Psoas muscle (tissue), 8 donors: ENCODE results near the gene NAA60. TPM values are rescaled to one million over a fixed set of nuclear protein-coding genes. Genes with fewer than 3 reads are reported as not detected.

Experiments
- ATAC-seq, 4 donors: fragments of 200-7000 bp; cut with Tn5 transposase; one replicate each; pipeline ENCODE4 v1.9.1; 2020; ENCODE audit warnings: moderate library complexity in 3 of 4, mild to moderate bottlenecking in 2 of 4
- DNase-seq, 2 donors: peaks; one replicate each; pipeline ENCODE4 v3.0.0-alpha.2; 2020
- H3K27ac ChIP-seq: fragments of 200-600 bp; one replicate; pipeline ENCODE4 v1.8.0; 2022
- H3K27me3 ChIP-seq, 3 donors: fragments of 200-600 bp in 1 of 3; one replicate each; pipeline versions ENCODE4 v1.6.1 to v1.8.0; 2013 to 2022; ENCODE audit warnings: low read length in 2 of 3, mild to moderate bottlenecking in 2 of 3, moderate library complexity in 1 of 3; ENCODE audit not compliant: insufficient read depth in 3 of 3
- H3K36me3 ChIP-seq, 2 donors: fragments of 200-600 bp in 1 of 2; one replicate each; pipeline versions ENCODE4 v1.6.1 to v1.8.0; 2013 to 2022; ENCODE audit warnings: low read depth in 1 of 2, mild to moderate bottlenecking in 1 of 2, moderate library complexity in 1 of 2; ENCODE audit not compliant: insufficient read depth in 1 of 2
- H3K4me1 ChIP-seq: fragments of 200-600 bp; one replicate; pipeline ENCODE4 v1.8.0; 2022
- H3K4me3 ChIP-seq: fragments of 200-600 bp; one replicate; pipeline ENCODE4 v1.8.0; 2022; ENCODE audit warnings: mild to moderate bottlenecking
- H3K9me3 ChIP-seq: fragments of 200-600 bp; one replicate; pipeline ENCODE4 v1.8.0; 2022
- CTCF ChIP-seq: fragments of 200-600 bp; IDR thresholded peaks from one replicate; pipeline ENCODE4 v1.8.0; 2022; ENCODE audit warnings: antibody characterized with exemption
- WGBS, 3 donors: extraction: QIAGEN DNeasy Blood & Tissue Kit; methylation state at CpG; one replicate each; pipeline versions ENCODE4 v1.1.6 to v1.1.7; 2013; 5-methylcytosine and 5-hydroxymethylcytosine counted together
- intact Hi-C, 2 donors: fragments of 100-400 bp; cut with DNase I; formaldehyde crosslinking; loops; one replicate each; pipeline versions ENCODE4 v1.11.0 to v1.14.2; 2022
- polyA plus RNA-seq, 3 donors: library from polyadenylated mRNA; stranded (reverse); fragments of 200-250 nt; gene quantifications; one replicate each; pipeline ENCODE4 v1.2.3, GENCODE V29; 2013
- total RNA-seq, 4 donors: library from RNA; stranded (reverse); fragmentation: NEBNext Ultra II Directional in 2 of 4; extraction: Animal tissue kit (Norgen Biotek cat#: 25700) in 2 of 4; gene quantifications; one replicate each; pipeline versions ENCODE4 v1.2.1 to v1.2.4, GENCODE V29; 2021 to 2023
- donor health status: healthy with polysubstance abuse.
- donor health status: DM: no; HTN: no; CAD: no; lungs with moderate emphysema.
- donor health status: Bipolar disorder and iron deficiency.
- donor health status: healthy.
- donor health status: DM: yes; HTN: yes; CAD: no.
- donor health status: DM: no; HTN: no; CAD: no.
- donor health status: DM: no; HTN: no; CAD: no.
- donor health status: DM: yes; HTN: yes; CAD: no.

Gene NAA60
- total and polyA plus RNA-seq, 7 donors = 17.9 to 29.3 (median 20.1) TPM

DNA sequence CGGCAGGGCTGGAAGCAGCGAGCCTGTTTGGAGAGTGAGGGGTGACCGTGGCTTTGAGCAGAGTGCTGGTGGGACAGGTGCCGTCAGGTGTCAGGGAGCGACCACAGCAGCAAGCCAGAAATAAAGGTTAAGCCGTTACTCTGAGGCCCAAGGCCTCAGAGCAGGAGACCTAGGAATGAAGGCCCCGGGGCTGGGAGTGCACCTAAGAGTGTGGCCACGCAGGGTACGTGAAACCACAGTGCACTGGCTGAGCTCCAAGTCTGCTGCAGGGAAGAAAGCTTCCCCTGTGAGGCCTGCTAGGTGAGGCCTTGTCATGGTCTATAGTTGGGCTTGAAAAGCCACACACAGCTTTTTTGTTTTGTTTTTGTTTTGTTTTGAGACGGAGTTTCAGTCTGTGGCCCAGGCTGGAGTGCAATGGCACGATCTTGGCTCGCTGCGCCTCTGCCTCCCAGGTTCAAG, 66.0 kb downstream of the NAA60 start:
- WGBS, 3 donors = 92 to 95% (median 94%) methylated on average over 13 of the region's 13 CpGs
- H3K4me3 ChIP-seq = no peak overlapping the region

DNA sequence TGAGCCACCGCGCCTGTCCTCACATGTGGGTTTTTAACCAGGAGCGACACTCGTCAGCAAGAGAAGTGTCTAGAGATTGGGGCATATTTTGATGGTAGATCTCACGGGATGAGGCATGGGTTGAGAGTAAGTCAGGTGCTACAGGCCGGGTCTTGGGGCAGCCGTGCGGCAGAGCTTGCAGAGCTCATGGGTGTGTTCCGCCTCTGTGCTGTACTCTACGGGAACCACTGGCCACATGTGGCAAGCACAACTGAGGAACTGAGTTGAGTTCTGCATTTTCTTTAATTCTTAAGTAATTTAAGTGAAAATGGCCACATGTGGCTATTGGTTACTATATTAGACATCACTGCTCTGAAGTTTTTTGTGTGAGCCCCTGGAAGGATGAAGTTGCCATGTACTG, 66.9 kb downstream of the NAA60 start:
- Histone ChIP-seq H3K27ac (no peak overlapping the region), H3K4me3 (no peak overlapping the region), H3K36me3 (peaks cover 2 to 98% of the 10 kb centered on the region in 2 donors), H3K4me1 (no peaks in the 10 kb centered on the region), H3K27me3 (no peaks in the 10 kb centered on the region), H3K9me3 (no peaks in the 10 kb centered on the region)
- intact Hi-C loops = no loop called here
- TF ChIP-seq CTCF = no peak
- DNase-seq (no peak), ATAC-seq (no peak)
- 95 to 98% (median 97%) methylated on average over 10 of the region's 10 CpGs for WGBS, 3 donors

More for the DNA sequence above, 66.0 kb downstream of the NAA60 start:
- H3K27ac ChIP-seq = no peak overlapping the region
- no peak for TF ChIP-seq CTCF
- H3K9me3 ChIP-seq = no peaks in the 10 kb centered on the region
- intact Hi-C loops = no loop called here
- ATAC-seq (no peak), DNase-seq (no peak)
- peaks cover 2 to 97% of the 10 kb centered on the region in 2 donors for H3K36me3 ChIP-seq
- no peaks in the 10 kb centered on the region for H3K27me3 ChIP-seq
- H3K4me1 ChIP-seq = no peaks in the 10 kb centered on the region

DNA sequence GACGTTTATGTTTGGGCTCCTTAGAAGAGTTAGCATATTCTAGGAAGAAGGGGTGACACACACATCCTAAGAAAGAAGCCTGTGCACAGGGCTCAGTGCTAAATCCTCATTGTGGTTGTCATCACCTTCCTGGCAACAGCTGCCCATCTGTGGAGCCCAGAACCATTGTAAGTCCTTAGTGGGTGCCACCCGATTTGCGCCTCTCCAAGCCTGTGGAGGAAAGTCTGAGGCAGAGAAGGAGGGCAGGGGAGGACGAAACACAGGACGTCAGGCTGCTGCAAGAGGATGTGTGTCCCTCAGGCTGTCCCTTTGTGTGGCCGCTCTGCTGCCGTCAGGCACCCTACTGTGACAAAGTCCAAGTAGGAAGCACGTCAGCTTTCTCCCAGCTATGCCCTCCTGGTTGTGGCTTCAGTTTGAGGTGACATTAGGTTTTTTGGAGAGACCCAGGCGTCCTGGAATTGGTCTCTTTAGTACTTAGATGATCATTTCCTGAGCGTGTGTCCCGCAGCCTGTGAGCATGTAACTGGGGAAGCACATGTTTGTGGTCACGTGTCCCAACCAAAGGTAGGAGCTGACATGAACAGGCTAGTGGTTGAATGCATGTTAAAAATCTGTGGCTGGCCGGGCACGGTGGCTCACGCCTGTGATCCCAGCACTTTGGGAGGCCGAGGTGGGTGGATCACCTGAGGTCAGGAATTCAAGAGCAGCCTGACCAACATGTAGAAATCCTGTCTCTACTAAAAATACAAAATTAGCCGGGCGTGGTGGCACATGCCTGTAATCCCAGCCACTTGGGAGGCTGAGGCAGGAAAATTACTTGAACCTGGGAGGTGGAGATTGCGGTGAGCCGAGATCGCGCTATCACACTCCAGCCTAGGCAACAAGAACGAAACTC, 68.1 kb downstream of the NAA60 start:
- peaks cover 4 to 98% of the 10 kb centered on the region in 2 donors for H3K36me3 ChIP-seq
- intact Hi-C loops = no loop called here
- H3K9me3 ChIP-seq = no peaks in the 10 kb centered on the region
- no peak overlapping the region for H3K4me3 ChIP-seq
- no peak overlapping the region for H3K27ac ChIP-seq
- H3K27me3 ChIP-seq = no peaks in the 10 kb centered on the region
- H3K4me1 ChIP-seq = no peaks in the 10 kb centered on the region
- 93 to 94% (median 93%) methylated on average over 23 of the region's 23 CpGs for WGBS, 3 donors
- ATAC-seq (no peak), DNase-seq (no peak)
- TF ChIP-seq CTCF = no peak

GRCh38 chr16:3513892-3514583, 70.6 kb downstream of the NAA60 start:
- 91 to 94% (median 92%) methylated on average over 7 of the region's 7 CpGs for WGBS, 3 donors
- no peak for TF ChIP-seq CTCF
- peaks cover 2 to 100% of the 10 kb centered on the region in 2 donors for H3K36me3 ChIP-seq

More at GRCh38 chr16:3513892-3514583, 70.6 kb downstream of the NAA60 start:
- ATAC-seq (no peak), DNase-seq (no peak)
- Histone ChIP-seq H3K4me1 (no peaks in the 10 kb centered on the region), H3K9me3 (no peaks in the 10 kb centered on the region), H3K27ac (no peak overlapping the region), H3K27me3 (no peaks in the 10 kb centered on the region), H3K4me3 (no peak overlapping the region)
- intact Hi-C loops = no loop called here
